Stimulated activated CD4-positive, alpha-beta T cell treated with anti-CD3 and anti-CD28 coated beads, Interleukin-15, amount 100 ng/mL, for 1 hour (primary cell): ENCODE results near the gene TRIP6.

Experiments
- DNase-seq, 2 donors: peaks; one replicate each; pipeline ENCODE4 v3.0.0-alpha.2; 2020; ENCODE audit warnings: low read depth in 1 of 2, low spot score in 1 of 2

Gene TRIP6

GRCh38 chr7:100873599-100874299, 6.6 kb downstream of the TRIP6 start:
- DNase-seq, result no peak

DNA sequence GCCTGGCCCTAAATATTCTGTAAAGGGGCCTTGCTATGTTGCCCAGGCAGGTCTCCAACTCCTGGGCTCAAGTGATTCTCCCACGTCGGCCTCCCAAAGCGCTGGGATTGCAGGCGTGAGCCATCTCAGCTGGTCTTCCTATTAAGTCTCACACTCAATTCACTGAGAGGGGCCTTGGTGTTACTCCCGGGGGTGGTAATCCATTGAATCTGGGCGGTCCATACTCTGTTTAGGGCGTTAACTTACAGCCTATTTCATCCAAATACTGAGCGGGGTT, 7.1 kb downstream of the TRIP6 start:
- no peak for DNase-seq

GRCh38 chr7:100874577-100875355, 7.6 kb downstream of the TRIP6 start, which contains the start of gene SRRT:
SRRT (plus strand) TSS chr7:100875103; CDS start chr7:100875591, 488 bp downstream.
- peak; percentile 95 for DNase-seq

- DNase-seq, result no peak
These were observed 8.2 kb downstream of the TRIP6 start for GRCh38 chr7:100875356-100875751.

DNA sequence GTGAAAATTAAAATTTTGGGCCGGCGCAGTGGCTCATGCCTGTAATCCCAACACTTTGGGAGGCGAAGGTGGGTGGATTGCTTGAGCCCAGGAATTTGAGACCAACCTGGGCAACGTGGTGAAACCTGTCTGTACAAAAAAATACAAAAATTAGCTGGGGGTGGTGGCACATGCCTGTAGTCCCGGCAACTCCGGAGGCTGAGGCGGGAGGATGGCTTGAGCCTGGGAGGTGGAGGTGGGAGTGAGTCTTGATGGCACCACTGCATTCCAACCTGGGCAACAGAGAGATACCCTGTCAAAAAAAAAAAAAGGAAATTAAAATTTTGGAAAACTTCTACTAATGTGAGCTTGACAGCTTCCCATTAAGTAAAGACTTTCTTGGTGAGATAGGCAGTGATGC, 10.8 kb downstream of the TRIP6 start:
- no peak for DNase-seq

DNA sequence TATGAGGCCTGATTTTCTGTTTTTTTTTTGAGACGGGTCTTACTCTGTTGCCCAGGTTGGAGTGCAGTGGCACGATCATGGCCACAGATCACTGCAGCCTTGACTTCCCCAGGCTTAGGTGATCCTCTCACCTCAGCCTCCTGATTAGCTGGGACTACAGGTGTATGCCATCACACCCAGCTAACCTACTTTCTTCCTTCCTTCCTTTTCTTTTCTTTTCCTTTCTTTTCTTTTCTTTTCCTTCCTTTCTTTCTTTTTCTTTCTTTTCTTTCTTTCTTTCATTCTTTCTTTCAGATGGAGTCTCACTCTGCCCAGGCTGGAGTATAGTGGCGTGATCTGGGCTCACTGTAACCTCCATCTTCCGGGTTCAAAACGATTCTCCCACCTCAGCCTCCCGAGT, 11.5 kb downstream of the TRIP6 start:
- DNase-seq, result no peak

DNA sequence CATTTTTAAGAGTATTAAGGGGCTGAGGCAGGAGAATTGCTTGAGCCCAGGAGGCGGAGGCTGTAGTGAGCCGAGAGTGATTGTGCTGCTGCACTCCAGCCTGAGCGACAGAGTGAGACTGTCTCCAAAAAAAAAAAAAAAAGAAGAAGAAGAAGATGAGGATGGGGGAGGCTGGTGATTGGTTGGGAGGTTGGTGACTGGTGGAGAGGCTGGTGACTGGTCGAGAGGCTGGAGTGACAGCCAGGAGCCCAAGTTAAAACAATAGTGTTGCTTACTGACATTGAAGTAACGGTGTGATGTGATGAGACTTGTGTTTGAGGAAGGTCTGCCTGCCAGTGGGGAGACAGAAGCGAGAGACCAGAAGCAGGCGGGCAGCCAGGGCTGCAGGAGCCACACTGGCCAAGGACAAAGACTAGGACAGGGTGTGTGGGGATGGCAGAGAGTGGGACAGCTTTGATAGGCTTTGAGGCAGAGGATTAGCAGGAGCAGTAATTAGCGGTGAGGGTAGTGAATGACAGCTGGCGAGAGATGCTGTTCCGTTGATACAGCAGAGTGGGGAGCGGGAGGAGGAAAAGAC, 12.6 kb downstream of the TRIP6 start:
- DNase-seq, result no peak

GRCh38 chr7:100880645-100881044, 13.5 kb downstream of the TRIP6 start:
- no peak for DNase-seq

- no peak for DNase-seq
These were observed 13.9 kb downstream of the TRIP6 start for GRCh38 chr7:100881136-100881535.

DNA sequence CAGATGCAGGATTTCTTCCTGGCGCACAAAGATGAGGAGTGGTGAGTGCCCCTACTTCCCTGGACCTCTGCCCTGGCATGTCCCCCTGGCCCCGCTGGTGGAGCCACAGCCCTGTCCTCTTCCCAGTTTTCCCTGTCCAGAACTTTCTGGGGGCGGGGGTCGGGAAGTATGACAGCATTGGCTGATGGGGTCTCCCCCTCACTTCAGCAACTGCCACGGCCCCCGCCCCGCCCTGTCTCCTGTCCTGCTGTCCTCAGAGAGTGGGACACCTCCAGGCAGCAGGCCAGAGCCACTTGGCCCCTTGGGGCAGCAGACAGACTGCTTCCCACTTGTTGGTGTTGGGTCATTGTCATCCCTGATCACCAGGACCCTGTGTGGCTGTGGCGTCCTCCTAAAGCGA, 15.0 kb downstream of the TRIP6 start:
- no peak for DNase-seq

DNA sequence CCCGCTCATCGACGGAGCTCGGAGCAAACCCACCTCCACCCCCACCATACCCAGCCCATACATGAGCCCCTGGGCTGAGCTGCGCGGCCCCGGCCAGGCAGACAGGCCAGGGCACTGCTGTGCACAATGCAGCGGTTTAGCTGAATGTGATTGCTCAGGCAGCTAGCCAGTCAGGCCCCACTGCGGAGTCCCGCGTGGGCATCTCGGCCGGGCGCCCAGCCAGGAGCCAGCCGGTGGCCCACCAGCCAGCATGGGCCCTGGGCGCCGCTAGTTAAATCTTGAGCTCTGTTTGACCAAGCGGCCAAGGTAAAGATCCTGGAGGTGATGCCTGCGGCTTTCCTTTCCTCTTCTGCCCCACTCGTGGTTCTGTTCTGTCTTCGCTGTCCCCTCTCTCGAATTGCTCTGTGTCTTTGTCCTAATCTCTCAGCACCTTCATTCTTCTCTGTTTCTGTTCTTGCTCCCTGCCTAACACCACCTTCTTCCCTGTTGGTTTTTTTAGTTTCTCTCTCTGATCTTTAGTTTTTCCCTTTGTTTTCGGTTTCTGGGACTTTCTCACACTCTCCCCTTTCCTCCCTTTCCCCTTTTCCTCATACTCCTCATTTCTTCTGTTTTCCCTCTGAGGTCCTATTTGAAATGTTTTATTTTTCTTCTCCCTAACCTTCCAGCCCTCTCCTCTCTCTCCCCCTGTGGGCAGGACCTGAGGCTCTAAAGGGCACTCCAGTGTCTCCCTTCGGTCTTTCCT, 15.8 kb downstream of the TRIP6 start:
- DNase-seq, result no peak

- no peak for DNase-seq
These were observed 17.7 kb downstream of the TRIP6 start for GRCh38 chr7:100884736-100885439.

DNA sequence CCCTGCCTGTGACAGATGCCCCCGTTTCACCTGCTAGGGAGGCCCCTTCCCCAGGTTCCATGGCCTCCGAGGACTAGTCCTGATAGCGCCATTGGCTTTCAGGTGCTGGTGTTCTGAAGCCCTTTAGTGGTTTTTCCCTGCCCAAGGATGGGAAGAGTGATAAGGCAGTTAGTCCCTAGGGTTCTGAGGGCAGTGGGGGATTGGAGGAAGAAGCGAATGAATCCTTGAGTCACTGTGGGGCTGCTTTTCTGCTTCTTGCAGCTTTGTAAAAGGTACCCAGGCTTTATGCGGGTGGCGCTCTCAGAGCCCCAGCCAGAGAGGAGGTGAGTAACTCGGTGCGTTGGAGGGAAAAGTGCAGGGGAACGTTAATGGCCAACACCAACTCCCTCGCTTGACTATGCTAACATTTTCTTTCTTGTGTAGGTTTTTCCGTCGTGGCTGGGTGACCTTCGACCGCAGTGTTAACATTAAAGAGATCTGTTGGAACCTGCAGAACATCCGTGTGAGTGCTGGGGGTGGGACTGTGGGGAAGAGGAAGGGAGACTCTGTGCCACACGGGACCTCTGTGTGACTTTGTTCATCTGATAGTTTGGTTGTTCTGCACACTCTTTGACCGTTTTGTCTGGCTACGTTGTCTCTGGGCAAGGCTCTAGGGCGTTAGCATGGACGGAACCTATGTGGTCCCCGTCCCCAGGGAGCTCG, 18.4 kb downstream of the TRIP6 start:
- no peak for DNase-seq

GRCh38 chr7:100886142-100886935, 19.2 kb downstream of the TRIP6 start:
- no peak for DNase-seq

DNA sequence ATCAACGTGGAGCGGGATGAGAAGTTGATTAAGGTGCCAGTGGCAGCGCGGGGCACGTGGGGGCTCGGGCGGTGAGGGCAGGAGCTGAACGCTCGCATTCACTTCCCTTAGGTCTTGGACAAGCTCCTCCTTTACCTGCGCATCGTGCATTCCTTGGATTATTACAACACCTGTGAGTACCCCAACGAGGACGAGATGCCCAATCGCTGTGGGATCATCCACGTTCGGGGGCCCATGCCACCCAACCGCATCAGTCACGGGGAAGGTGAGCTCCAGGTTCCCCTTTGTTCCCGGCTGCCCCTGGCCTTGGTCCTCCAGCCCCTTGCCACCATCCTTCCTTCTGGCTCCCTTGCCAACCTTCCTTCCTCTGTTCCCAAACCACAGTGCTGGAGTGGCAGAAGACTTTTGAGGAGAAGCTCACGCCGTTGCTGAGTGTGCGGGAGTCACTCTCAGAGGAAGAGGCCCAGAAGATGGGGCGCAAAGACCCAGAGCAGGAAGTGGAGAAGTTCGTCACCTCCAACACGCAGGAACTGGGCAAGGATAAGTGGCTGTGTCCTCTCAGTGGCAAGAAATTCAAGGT, 19.8 kb downstream of the TRIP6 start:
- no peak for DNase-seq

DNA sequence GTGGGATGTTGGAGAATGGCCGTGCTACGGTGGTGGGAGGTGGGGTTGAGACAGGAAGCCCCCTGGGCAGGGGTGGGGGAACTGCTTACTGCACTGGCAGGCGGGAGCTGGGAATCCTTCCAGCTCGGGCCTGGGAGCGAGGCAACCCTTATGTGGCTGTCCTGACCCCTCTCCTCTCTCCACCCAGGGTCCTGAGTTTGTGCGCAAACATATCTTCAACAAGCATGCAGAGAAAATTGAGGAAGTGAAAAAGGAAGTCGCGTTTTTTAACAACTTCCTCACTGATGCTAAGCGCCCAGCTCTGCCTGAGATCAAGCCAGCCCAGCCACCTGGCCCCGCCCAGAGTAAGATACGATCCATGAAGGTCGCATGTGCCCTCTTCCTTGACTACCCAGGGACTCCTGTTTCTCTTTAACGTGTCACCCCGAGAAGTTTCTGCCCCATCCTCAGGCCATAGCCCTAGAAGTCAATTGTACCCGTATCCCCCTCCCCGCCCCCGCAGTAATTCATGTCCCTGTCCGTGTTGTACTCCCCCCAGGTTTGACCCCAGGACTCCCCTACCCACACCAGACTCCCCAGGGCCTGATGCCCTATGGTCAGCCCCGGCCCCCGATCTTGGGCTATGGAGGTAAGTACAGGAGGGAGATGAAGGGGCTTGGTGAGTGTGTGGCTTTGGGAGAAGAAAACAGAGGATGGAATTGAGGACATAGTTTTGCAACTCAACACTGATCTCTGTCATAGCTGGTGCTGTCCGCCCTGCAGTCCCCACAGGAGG, 20.5 kb downstream of the TRIP6 start:
- DNase-seq, result no peak

GRCh38 chr7:100888291-100888987, 21.3 kb downstream of the TRIP6 start:
- no peak for DNase-seq
